CD4-positive, alpha-beta T cell (primary cell): Measurements from ENCODE around the gene SCYGR5. TPM values are rescaled to one million over a fixed set of nuclear protein-coding genes. Genes with fewer than 3 reads are reported as not detected.

Source experiments
- ATAC-seq: fragments of 200-7000 bp; cut with Tn5 transposase; one replicate; pipeline ENCODE4 v1.10.0; 2022; ENCODE audit warnings: mild to moderate bottlenecking; ENCODE audit not compliant: poor library complexity
- CTCF ChIA-PET: fragments of 350-600 bp; sonication (Branson Sonifier 250); formaldehyde crosslinking; loops from one replicate; lab custom pipeline; 2021; ENCODE audit warnings: antibody characterized with exemption, inconsistent platforms; lab: Charles Lee
- POLR2A ChIA-PET: fragments of 350-600 bp; sonication (Branson Sonifier 250); formaldehyde crosslinking; loops from one replicate; lab custom pipeline; 2021; ENCODE audit warnings: antibody characterized with exemption, inconsistent platforms; lab: Charles Lee
- DNase-seq, 14 experiments: peaks; one replicate each; pipeline ENCODE4 v3.0.0-alpha.2; 2013 to 2020; ENCODE audit warnings: mixed read lengths in 2 of 14
- H3K27ac ChIP-seq, 2 donors: one replicate each; pipeline versions ENCODE4 v1.5.1 to v1.7.0; 2013; ENCODE audit warnings: low read length in 2 of 2, low read depth in 1 of 2, mild to moderate bottlenecking in 1 of 2
- H3K27me3 ChIP-seq, 2 experiments: 1 replicate in 1 of 2; 2 replicates in 1 of 2; pipeline versions ENCODE4 v1.6.1 to v1.7.0; 2013; ENCODE audit warnings: low read length in 2 of 2, control low read depth in 1 of 2, mild to moderate bottlenecking in 1 of 2, moderate library complexity in 1 of 2; ENCODE audit not compliant: insufficient read depth in 2 of 2, control insufficient read depth in 1 of 2
- H3K36me3 ChIP-seq: one replicate; pipeline ENCODE4 v1.6.1; 2013; ENCODE audit warnings: low read length, control low read depth; ENCODE audit not compliant: insufficient read depth
- H3K4me1 ChIP-seq: one replicate; pipeline ENCODE4 v1.6.1; 2013; ENCODE audit warnings: low read length, control low read depth; ENCODE audit not compliant: insufficient read depth
- H3K4me3 ChIP-seq: one replicate; pipeline ENCODE4 v1.5.1; 2013; ENCODE audit warnings: mild to moderate bottlenecking, low read length, moderate library complexity
- H3K9me3 ChIP-seq, 2 experiments: 1 replicate in 1 of 2; 2 replicates in 1 of 2; pipeline versions ENCODE4 v1.6.1 to v1.7.0; 2013; ENCODE audit warnings: low read length in 2 of 2, mild to moderate bottlenecking in 2 of 2, control low read depth in 1 of 2, moderate library complexity in 1 of 2; ENCODE audit not compliant: control insufficient read depth in 1 of 2, insufficient read depth in 1 of 2
- H3K27ac Mint-ChIP-seq: one replicate; pipeline ENCODE4 v1.8.0; 2020; ENCODE audit warnings: mixed read lengths
- H3K27me3 Mint-ChIP-seq: one replicate; pipeline ENCODE4 v1.8.0; 2021; ENCODE audit warnings: mixed read lengths
- H3K36me3 Mint-ChIP-seq: one replicate; pipeline ENCODE4 v1.8.0; 2021; ENCODE audit warnings: low read depth, mixed read lengths
- H3K4me1 Mint-ChIP-seq: one replicate; pipeline ENCODE4 v1.8.0; 2021; ENCODE audit warnings: low read depth, mixed read lengths
- H3K4me3 Mint-ChIP-seq: one replicate; pipeline ENCODE4 v1.8.0; 2020; ENCODE audit warnings: mild to moderate bottlenecking, mixed read lengths
- H3K9me3 Mint-ChIP-seq: one replicate; pipeline ENCODE4 v1.8.0; 2020; ENCODE audit warnings: mixed read lengths
- CTCF ChIP-seq: fragments of 200-600 bp; IDR thresholded peaks from one replicate; pipeline ENCODE4 v1.8.0; 2022; ENCODE audit warnings: antibody characterized with exemption, mild to moderate bottlenecking
- intact Hi-C, 2 experiments: fragments of 100-400 bp; cut with DNase I in 1 of 2; cut with micrococcal nuclease in 1 of 2; formaldehyde crosslinking; loops; one replicate each; pipeline versions ENCODE4 v1.15.1 to v1.9.0; 2023 to 2025; cut with DNase I, micrococcal nuclease
- total RNA-seq, 174 experiments: library from RNA in 2 of 174; stranded (reverse) in 2 of 174; gene quantifications; one replicate each; pipeline ENCODE4 v1.2.3 and lab custom pipeline; 2021 to 2026

SCYGR5 gene
- total RNA-seq, 2 experiments from 2014 or later, result not detected

DNA sequence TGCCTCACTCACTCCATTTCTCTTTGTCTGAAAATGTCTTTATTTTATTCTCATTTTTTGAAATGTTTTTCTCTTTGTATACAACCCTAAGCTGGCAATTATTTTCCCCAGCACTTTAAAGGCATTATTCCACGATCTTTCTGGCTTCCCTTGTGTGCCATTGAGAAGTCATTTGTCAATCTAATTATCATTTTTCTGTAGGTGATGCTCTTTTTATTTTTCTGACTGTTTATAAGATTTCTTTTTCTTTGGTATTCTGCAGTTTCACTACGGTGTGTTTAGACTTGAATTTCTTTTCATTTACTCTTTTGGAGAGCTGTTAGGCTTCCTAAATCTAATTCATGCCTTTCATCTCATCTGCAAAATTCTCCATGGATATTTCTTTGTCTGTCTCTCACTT, 41.2 kb upstream of the SCYGR5 start:
- ChIA-PET CTCF (no interaction called here), POLR2A (no interaction called here)
- H3K36me3 ChIP-seq, result no peaks in the 10 kb centered on the region
- peaks cover 0 to 4% of the 10 kb centered on the region in 2 experiments for H3K27me3 ChIP-seq
- no peak overlapping the region for H3K27ac ChIP-seq
- peaks cover 9% of the 10 kb centered on the region for H3K27me3 Mint-ChIP-seq
- no peaks in the 10 kb centered on the region for H3K9me3 ChIP-seq
- intact Hi-C loops, result no loop called here
- no peaks in the 10 kb centered on the region for H3K4me1 Mint-ChIP-seq
- no peaks in the 10 kb centered on the region for H3K36me3 Mint-ChIP-seq
- ATAC-seq (no peak), DNase-seq (no peak)
- no peaks in the 10 kb centered on the region for H3K4me1 ChIP-seq
- no peak overlapping the region for H3K27ac Mint-ChIP-seq
- no peak overlapping the region for H3K4me3 ChIP-seq
- no peak for TF ChIP-seq CTCF
- H3K4me3 Mint-ChIP-seq, result no peak overlapping the region
- H3K9me3 Mint-ChIP-seq, result no peaks in the 10 kb centered on the region

GRCh38 chr2:227626580-227627151, 39.9 kb upstream of the SCYGR5 start:
- Histone ChIP-seq H3K4me3 (no peak overlapping the region), H3K9me3 (no peaks in the 10 kb centered on the region), H3K36me3 (no peaks in the 10 kb centered on the region), H3K27me3 (peaks cover 0 to 4% of the 10 kb centered on the region in 2 experiments), H3K27ac (no peak overlapping the region), H3K4me1 (no peaks in the 10 kb centered on the region)
- Mint-ChIP-seq H3K36me3 (no peaks in the 10 kb centered on the region), H3K4me3 (no peak overlapping the region), H3K4me1 (no peaks in the 10 kb centered on the region), H3K9me3 (no peaks in the 10 kb centered on the region), H3K27me3 (peaks cover 21% of the 10 kb centered on the region), H3K27ac (no peak overlapping the region)
- intact Hi-C loops, result no loop called here
- TF ChIP-seq CTCF, result no peak
- CTCF ChIA-PET, result no interaction called here
- DNase-seq, result no peak
- ATAC-seq, result no peak
- POLR2A ChIA-PET, result no interaction called here

GRCh38 chr2:227627769-227628168, 38.8 kb upstream of the SCYGR5 start:
- Histone ChIP-seq H3K9me3 (no peaks in the 10 kb centered on the region), H3K4me3 (no peak overlapping the region), H3K27ac (no peak overlapping the region), H3K36me3 (no peaks in the 10 kb centered on the region), H3K4me1 (no peaks in the 10 kb centered on the region), H3K27me3 (peaks cover 0 to 4% of the 10 kb centered on the region in 2 experiments)
- ChIA-PET POLR2A (interaction anchor here (0.7 kb wide), 1 partner anchor 549 kb away, joined by 3 read pairs; no protein-coding TSS in a partner anchor), CTCF (no interaction called here)
- H3K27me3 Mint-ChIP-seq, result peaks cover 25% of the 10 kb centered on the region
- intact Hi-C loops, result no loop called here
- no peak for DNase-seq
- no peaks in the 10 kb centered on the region for H3K36me3 Mint-ChIP-seq
- H3K4me1 Mint-ChIP-seq, result no peaks in the 10 kb centered on the region
- H3K27ac Mint-ChIP-seq, result no peak overlapping the region
- no peaks in the 10 kb centered on the region for H3K9me3 Mint-ChIP-seq
- H3K4me3 Mint-ChIP-seq, result no peak overlapping the region
- no peak for TF ChIP-seq CTCF
- no peak for ATAC-seq
